ENCODE data around the gene CASZ1.

The CASZ1 gene

DNA sequence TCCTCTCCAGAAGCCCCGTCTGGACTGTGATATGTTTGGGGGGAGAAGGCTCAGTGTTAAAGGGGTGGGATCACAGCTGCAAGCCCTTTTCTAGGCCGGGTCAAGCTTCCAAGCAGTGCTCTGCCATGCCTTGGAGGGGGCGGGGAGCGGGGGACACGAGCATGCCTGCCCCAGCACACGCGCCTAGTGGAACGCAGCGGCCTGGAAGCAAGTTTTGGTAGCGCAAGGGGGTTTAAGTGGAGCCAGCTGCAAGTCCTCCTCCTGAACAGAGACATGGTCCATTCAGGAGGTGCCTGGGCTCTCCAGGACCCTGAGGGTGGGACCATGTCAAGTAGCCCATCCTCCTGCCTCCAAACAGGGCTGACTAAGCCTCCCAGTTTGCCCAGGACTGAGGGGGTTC, 112.2 kb downstream of the CASZ1 start:
- H3K4me3 Mint-ChIP-seq, result no peak overlapping the region
- no peak for TF ChIP-seq CTCF (IDR thresholded peaks at IDR 0.05; ENCODE audit: unreplicated experiment in 3 of 3)
- no peaks in the 10 kb centered on the region for H3K36me3 Mint-ChIP-seq (ENCODE audit: low read depth)

DNA sequence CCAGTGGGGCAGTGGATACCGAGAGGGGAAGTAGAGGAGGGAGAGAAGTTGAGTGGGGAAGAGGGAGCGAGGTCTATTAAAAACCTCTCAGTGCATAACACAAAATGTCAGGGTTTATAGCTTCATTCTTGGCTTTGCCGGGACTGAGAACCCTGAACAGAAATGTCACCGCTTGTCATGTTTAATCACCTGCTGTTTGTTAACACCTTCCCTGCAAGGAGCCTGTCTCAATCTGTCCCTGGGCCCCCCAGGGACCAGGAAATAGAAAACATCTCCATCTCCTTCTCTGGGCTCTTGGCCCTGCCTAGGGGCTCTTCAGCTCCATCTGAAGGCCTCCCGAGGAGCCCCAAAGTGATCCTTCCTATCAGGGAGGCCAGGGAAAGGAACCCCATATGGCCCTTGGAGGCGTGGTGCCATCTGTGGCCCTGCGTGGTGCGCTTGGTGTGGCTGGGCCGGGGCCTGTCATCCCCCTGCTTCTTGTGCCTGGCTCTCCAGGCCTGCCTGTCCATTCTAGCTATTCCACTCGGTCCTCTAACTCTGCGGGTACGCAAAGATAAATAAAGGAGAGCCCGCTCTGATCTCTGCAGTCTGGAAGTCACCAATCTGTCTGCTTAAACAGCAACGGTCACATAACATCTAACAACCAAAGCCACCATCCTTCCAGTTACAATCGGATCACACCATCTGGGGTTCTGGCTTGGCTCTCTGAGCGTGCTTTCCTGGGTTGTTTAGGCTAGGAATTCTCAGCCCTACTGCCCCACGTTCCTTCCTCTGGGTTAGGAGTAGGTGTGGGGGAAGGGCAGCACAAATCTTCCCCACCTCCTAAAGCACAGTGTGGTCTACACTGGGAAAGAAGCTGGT, 113.8 kb downstream of the CASZ1 start:
- H3K27me3 Mint-ChIP-seq (ENCODE audit: low read depth), result peaks cover 42% of the 10 kb centered on the region
- no peaks in the 10 kb centered on the region for H3K9me3 Mint-ChIP-seq
- no peak for TF ChIP-seq CTCF (IDR thresholded peaks at IDR 0.05; ENCODE audit: unreplicated experiment in 3 of 3)
- no peaks in the 10 kb centered on the region for H3K36me3 Mint-ChIP-seq (ENCODE audit: low read depth)
- H3K4me1 Mint-ChIP-seq, result peaks cover 86% of the 10 kb centered on the region
- peak overlapping the region in 2 of 3 experiments; percentile 3 to 57 for H3K4me3 Mint-ChIP-seq
- H3K27ac Mint-ChIP-seq, result peak overlapping the region; percentile 85 to 99 (median 92)

More for the DNA sequence above, 112.2 kb downstream of the CASZ1 start:
- Mint-ChIP-seq H3K9me3 (no peaks in the 10 kb centered on the region), H3K27ac (peak overlapping the region in 2 of 3 experiments; percentile 15 to 99), H3K4me1 (peaks cover 85% of the 10 kb centered on the region), H3K27me3 (ENCODE audit: low read depth) (peaks cover 49% of the 10 kb centered on the region)

GRCh38 chr1:10682108-10682445, 114.4 kb downstream of the CASZ1 start:
- TF ChIP-seq CTCF (IDR thresholded peaks at IDR 0.05; ENCODE audit: unreplicated experiment in 3 of 3), result no peak
- Mint-ChIP-seq H3K4me1 (peaks cover 86% of the 10 kb centered on the region), H3K27ac (peak overlapping the region; percentile 85 to 99 (median 92)), H3K4me3 (peak overlapping the region in 2 of 3 experiments; percentile 8 to 57), H3K36me3 (ENCODE audit: low read depth) (no peaks in the 10 kb centered on the region), H3K9me3 (no peaks in the 10 kb centered on the region), H3K27me3 (ENCODE audit: low read depth) (peaks cover 41% of the 10 kb centered on the region)

GRCh38 chr1:10681296-10682107, 114.9 kb downstream of the CASZ1 start:
- no peaks in the 10 kb centered on the region for H3K9me3 Mint-ChIP-seq
- H3K27ac Mint-ChIP-seq, result peak overlapping the region; percentile 85 to 99 (median 92)
- TF ChIP-seq CTCF (IDR thresholded peaks at IDR 0.05; ENCODE audit: unreplicated experiment in 3 of 3), result no peak
- H3K4me3 Mint-ChIP-seq, result peak overlapping the region; percentile 26 to 58 (median 51)
- H3K36me3 Mint-ChIP-seq (ENCODE audit: low read depth), result no peaks in the 10 kb centered on the region
- H3K4me1 Mint-ChIP-seq, result peaks cover 86% of the 10 kb centered on the region
- H3K27me3 Mint-ChIP-seq (ENCODE audit: low read depth), result peaks cover 41% of the 10 kb centered on the region

DNA sequence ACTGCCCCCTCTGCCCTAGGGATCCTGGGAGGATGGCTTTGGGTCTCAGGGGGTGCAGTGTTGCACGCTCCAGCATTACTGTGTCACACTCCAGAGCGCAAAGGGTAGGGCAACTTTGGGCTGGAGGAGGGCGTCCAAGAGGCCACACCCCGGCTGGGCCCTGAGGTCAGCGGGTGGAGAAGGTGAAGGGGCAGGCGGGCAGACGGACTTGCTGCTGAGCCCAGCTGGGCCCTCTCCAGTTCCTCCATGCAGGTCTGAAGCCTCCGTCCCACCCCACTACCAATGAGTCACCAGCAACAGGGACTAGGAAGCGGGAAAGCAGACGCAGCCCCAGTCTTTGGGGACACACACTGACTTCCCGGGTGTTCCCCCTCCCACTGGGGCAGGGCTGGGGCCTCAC, 116.0 kb downstream of the CASZ1 start:
- TF ChIP-seq CTCF (IDR thresholded peaks at IDR 0.05; ENCODE audit: unreplicated experiment in 3 of 3), result no peak
- H3K4me3 Mint-ChIP-seq, result no peak overlapping the region
- H3K9me3 Mint-ChIP-seq, result no peaks in the 10 kb centered on the region
- H3K27ac Mint-ChIP-seq, result peak overlapping the region in 1 of 3 experiments; percentile 99
- peaks cover 84% of the 10 kb centered on the region for H3K4me1 Mint-ChIP-seq
- no peaks in the 10 kb centered on the region for H3K36me3 Mint-ChIP-seq (ENCODE audit: low read depth)
- peaks cover 44% of the 10 kb centered on the region for H3K27me3 Mint-ChIP-seq (ENCODE audit: low read depth)

Data from nephron (organoid).